Naive thymus-derived CD4-positive, alpha-beta T cell (primary cell): Measurements from ENCODE around the gene PITHD1. TPM values are rescaled to one million over a fixed set of nuclear protein-coding genes. Genes with fewer than 3 reads are reported as not detected.

Experiments
- ATAC-seq: fragments of 150-1000 bp; cut with Tn5 transposase; 2 replicates; pipeline ENCODE4 v1.10.0; 2021; ENCODE audit warnings: mild to moderate bottlenecking, moderate library complexity
- CTCF ChIA-PET: fragments of 350-600 bp; sonication (Branson Sonifier 250); formaldehyde crosslinking; loops from one replicate; lab custom pipeline; 2021; ENCODE audit warnings: antibody characterized with exemption; lab: Charles Lee
- POLR2A ChIA-PET: fragments of 350-600 bp; sonication (Branson Sonifier 250); formaldehyde crosslinking; loops from one replicate; lab custom pipeline; 2021; ENCODE audit warnings: antibody characterized with exemption, inconsistent platforms; lab: Charles Lee
- DNase-seq, 9 donors: peaks; one replicate each; pipeline versions ENCODE4 v3.0.0 to v3.0.0-alpha.2; 2020 to 2022; ENCODE audit warnings: mixed read lengths in 1 of 9
- H3K27ac ChIP-seq: one replicate; pipeline ENCODE4 v1.7.0; 2013; ENCODE audit warnings: mild to moderate bottlenecking, low read depth, low read length, moderate library complexity
- H3K27me3 ChIP-seq, 2 donors: one replicate each; pipeline ENCODE4 v1.7.0; 2013; ENCODE audit warnings: low read length in 2 of 2, mild to moderate bottlenecking in 2 of 2, moderate library complexity in 2 of 2; ENCODE audit not compliant: control insufficient read depth in 2 of 2, insufficient read depth in 2 of 2
- H3K36me3 ChIP-seq, 3 experiments: 1 replicate in 2 of 3; 2 replicates in 1 of 3; pipeline ENCODE4 v1.7.0; 2013; ENCODE audit warnings: low read length in 3 of 3, mild to moderate bottlenecking in 3 of 3, moderate library complexity in 1 of 3; ENCODE audit not compliant: insufficient read depth in 3 of 3, control insufficient read depth in 2 of 3
- H3K4me1 ChIP-seq, 2 donors: one replicate each; pipeline ENCODE4 v1.7.0; 2013; ENCODE audit warnings: low read length in 2 of 2, mild to moderate bottlenecking in 2 of 2, moderate library complexity in 1 of 2; ENCODE audit not compliant: control insufficient read depth in 2 of 2, insufficient read depth in 2 of 2
- H3K4me3 ChIP-seq: 2 replicates; pipeline ENCODE4 v1.7.0; 2013; ENCODE audit warnings: mild to moderate bottlenecking, low read length
- H3K9me3 ChIP-seq, 3 experiments: 1 replicate in 2 of 3; 2 replicates in 1 of 3; pipeline ENCODE4 v1.7.0; 2013; ENCODE audit warnings: low read length in 3 of 3; ENCODE audit not compliant: control insufficient read depth in 2 of 3
- H3K27ac Mint-ChIP-seq, 9 donors: one replicate each; pipeline ENCODE4 v1.8.0; 2020 to 2022; ENCODE audit warnings: mixed read lengths in 9 of 9, mild to moderate bottlenecking in 8 of 9, moderate library complexity in 5 of 9, inconsistent platforms in 2 of 9
- H3K27me3 Mint-ChIP-seq, 5 donors: one replicate each; pipeline ENCODE4 v1.8.0; 2021 to 2022; ENCODE audit warnings: mixed read lengths in 5 of 5, mild to moderate bottlenecking in 1 of 5
- H3K36me3 Mint-ChIP-seq, 5 donors: one replicate each; pipeline ENCODE4 v1.8.0; 2020 to 2022; ENCODE audit warnings: mixed read lengths in 5 of 5, mild to moderate bottlenecking in 3 of 5, inconsistent platforms in 1 of 5
- H3K4me1 Mint-ChIP-seq, 7 donors: one replicate each; pipeline ENCODE4 v1.8.0; 2020 to 2022; ENCODE audit warnings: mixed read lengths in 7 of 7, mild to moderate bottlenecking in 3 of 7, inconsistent platforms in 1 of 7
- H3K4me3 Mint-ChIP-seq, 10 donors: one replicate each; pipeline ENCODE4 v1.8.0; 2020 to 2022; ENCODE audit warnings: mild to moderate bottlenecking in 10 of 10, mixed read lengths in 10 of 10, moderate library complexity in 6 of 10, inconsistent platforms in 2 of 10
- H3K9me3 Mint-ChIP-seq, 11 donors: one replicate each; pipeline ENCODE4 v1.8.0; 2020 to 2022; ENCODE audit warnings: mixed read lengths in 11 of 11, mild to moderate bottlenecking in 4 of 11, inconsistent platforms in 1 of 11, moderate library complexity in 1 of 11
- intact Hi-C, 2 donors: fragments of 100-400 bp; cut with micrococcal nuclease; formaldehyde crosslinking; loops; one replicate each; pipeline ENCODE4 v1.15.1; 2023
- polyA plus RNA-seq, 2 donors: library from polyadenylated mRNA; unstranded; fragments of 300-500 nt; fragmentation: Illumina TruSeq; gene quantifications; one replicate each; pipeline ENCODE4 v1.2.3, GENCODE V29; 2021
- total RNA-seq, 6 experiments: library from RNA in 5 of 6; stranded (reverse) in 5 of 6; gene quantifications; 1 replicate in 5 of 6; 2 replicates in 1 of 6; pipeline ENCODE4 v1.2.3 and lab custom pipeline; 2021 to 2026

Gene PITHD1
- total and polyA plus RNA-seq, 7 experiments from 2014 or later, result 57.6 to 88.9 (median 81.8) TPM

GRCh38 chr1:23742670-23743286 is 35.4 kb upstream of the PITHD1 start:
- peak overlapping the region; percentile 87 for H3K4me3 ChIP-seq
- ATAC-seq (peak; percentile 35), DNase-seq (peak in 1 of 9 donors; percentile 4)
- H3K4me3 Mint-ChIP-seq, result peak overlapping the region; percentile 86 to 93 (median 90)
- intact Hi-C loops, result loop anchor here (1.0 to 10.0 kb wide), 7 partner anchors 36 to 374 kb away; partner anchors contain the start of genes GALE (in 2 of the 2), PITHD1 (in 2 of the 2), RPL11 (in 2 of the 2) and ID3 (in 1 of the 2)
- H3K27ac Mint-ChIP-seq, result peak overlapping the region; percentile 67 to 95 (median 91)
- POLR2A ChIA-PET, result interaction anchor here (0.7 to 4.5 kb wide), 10 partner anchors 8 to 192 kb away, joined by 3 to 30 read pairs (median 4); partner anchors contain the start of genes LYPLA2, PITHD1 and RPL11
- peaks cover 0 to 7% (median 0%) of the 10 kb centered on the region in 3 experiments for H3K36me3 ChIP-seq
- H3K36me3 Mint-ChIP-seq, result peaks cover 0 to 7% (median 0%) of the 10 kb centered on the region in 5 donors
- H3K27me3 ChIP-seq, result no peaks in the 10 kb centered on the region
- peaks cover 32 to 45% (median 44%) of the 10 kb centered on the region in 7 donors for H3K4me1 Mint-ChIP-seq
- H3K9me3 Mint-ChIP-seq, result no peaks in the 10 kb centered on the region
- peaks cover 22 to 36% of the 10 kb centered on the region in 2 donors for H3K4me1 ChIP-seq
- H3K9me3 ChIP-seq, result no peaks in the 10 kb centered on the region
- no peaks in the 10 kb centered on the region for H3K27me3 Mint-ChIP-seq
- CTCF ChIA-PET, result no interaction called here
- H3K27ac ChIP-seq, result peak overlapping the region; percentile 96

DNA sequence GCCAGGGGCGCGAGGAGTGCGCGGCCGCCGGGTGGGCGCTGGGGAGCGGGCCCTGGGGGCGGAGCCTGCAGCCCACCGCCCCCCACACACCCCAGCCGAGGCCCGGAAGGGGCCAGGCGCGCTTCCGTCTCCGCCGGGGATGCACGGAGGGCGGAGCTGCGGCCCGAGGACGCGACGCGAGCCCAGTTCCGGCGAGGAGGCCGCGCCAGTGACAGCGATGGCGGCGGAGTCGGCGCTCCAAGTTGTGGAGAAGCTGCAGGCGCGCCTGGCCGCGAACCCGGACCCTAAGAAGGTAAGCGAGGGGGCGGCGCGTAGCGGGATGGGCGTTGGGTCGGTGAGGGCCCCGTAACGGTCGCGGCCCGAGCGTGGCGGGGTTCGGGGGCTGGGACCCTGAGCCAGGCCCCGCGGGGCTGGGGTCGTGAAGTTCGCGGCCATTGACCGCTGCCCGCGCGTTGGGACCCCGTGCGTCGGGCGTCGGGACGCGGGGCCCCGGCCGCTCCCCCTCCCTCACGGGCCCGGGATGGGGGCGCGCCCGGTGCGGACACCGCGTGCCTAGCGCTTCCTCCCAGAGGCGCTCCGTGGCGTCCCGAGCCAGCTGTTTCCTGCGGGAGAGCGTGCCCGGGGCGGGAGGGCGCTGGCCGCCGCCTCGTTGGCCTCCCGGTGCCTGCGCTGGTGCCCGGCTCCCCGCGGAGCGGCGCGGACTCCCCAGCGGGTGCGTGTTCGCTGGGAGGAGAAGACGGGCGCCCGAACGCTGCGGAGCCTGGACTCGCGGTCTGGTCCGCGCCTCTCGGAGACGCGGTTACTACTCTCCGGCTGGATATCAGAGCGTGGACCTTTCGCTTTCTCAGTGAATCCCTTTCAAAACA is 34.7 kb upstream of the PITHD1 start, which contains the start of gene ELOA:
TSS of gene ELOA (plus strand) at position 185 of the 866 bp plus-strand sequence. CDS start at position 218, 33 bp downstream.
- POLR2A ChIA-PET, result interaction anchor here (0.7 to 4.5 kb wide), 18 partner anchors 8 to 403 kb away, joined by 3 to 30 read pairs (median 3); partner anchors contain the start of genes HNRNPR, LYPLA2, PITHD1 and RPL11
- intact Hi-C loops, result loop anchor here (1.0 to 10.0 kb wide), 8 partner anchors 35 to 375 kb away; partner anchors contain the start of genes GALE (in 2 of the 2), PITHD1 (in 2 of the 2), RPL11 (in 2 of the 2) and ID3 (in 1 of the 2)
- H3K4me1 Mint-ChIP-seq, result peaks cover 36 to 52% (median 50%) of the 10 kb centered on the region in 7 donors
- Histone ChIP-seq H3K9me3 (no peaks in the 10 kb centered on the region), H3K27ac (peak within 1 kb of the TSS; percentile 96), H3K4me3 (peak within 1 kb of the TSS; percentile 87), H3K27me3 (no peaks in the 10 kb centered on the region), H3K36me3 (peaks cover 0 to 7% (median 0%) of the 10 kb centered on the region in 3 experiments), H3K4me1 (peaks cover 22 to 39% of the 10 kb centered on the region in 2 donors)
- peak within 1 kb of the TSS; percentile 80 to 95 (median 91) for H3K27ac Mint-ChIP-seq
- peaks cover 0 to 7% (median 0%) of the 10 kb centered on the region in 5 donors for H3K36me3 Mint-ChIP-seq
- no peaks in the 10 kb centered on the region for H3K27me3 Mint-ChIP-seq
- CTCF ChIA-PET, result interaction anchor here (0.6 kb wide), 2 partner anchors 31 to 247 kb away, joined by 3 to 4 read pairs; no protein-coding TSS in a partner anchor
- DNase-seq (peak; percentile 68 to 84 (median 77)), ATAC-seq (peak; percentile 98)
- H3K4me3 Mint-ChIP-seq, result peak within 1 kb of the TSS; percentile 90 to 93 (median 92)
- H3K9me3 Mint-ChIP-seq, result no peaks in the 10 kb centered on the region

GRCh38 chr1:23745515-23745914 is 32.7 kb upstream of the PITHD1 start:
- intact Hi-C loops, result loop anchor here (2.0 to 10.0 kb wide), 2 partner anchors 191 kb away; partner anchors contain the start of gene ID3 (in 1 of the 2)
- ATAC-seq (no peak), DNase-seq (peak in 4 of 9 donors; percentile 5 to 30 (median 16))
- Mint-ChIP-seq H3K4me3 (peak overlapping the region; percentile 33 to 93 (median 90)), H3K9me3 (no peaks in the 10 kb centered on the region), H3K4me1 (peaks cover 41 to 62% (median 58%) of the 10 kb centered on the region in 7 donors), H3K27me3 (no peaks in the 10 kb centered on the region), H3K36me3 (peaks cover 0 to 9% (median 6%) of the 10 kb centered on the region in 5 donors), H3K27ac (peak overlapping the region in 8 of 9 donors; percentile 4 to 91 (median 68))
- H3K4me1 ChIP-seq, result peaks cover 22 to 39% of the 10 kb centered on the region in 2 donors
- H3K9me3 ChIP-seq, result no peaks in the 10 kb centered on the region
- H3K27ac ChIP-seq, result no peak overlapping the region
- H3K27me3 ChIP-seq, result no peaks in the 10 kb centered on the region
- ChIA-PET POLR2A (interaction anchor here (0.7 to 4.5 kb wide), 4 partner anchors 12 to 162 kb away, joined by 3 to 30 read pairs (median 3); partner anchors contain the start of gene RPL11), CTCF (interaction anchor here (0.9 to 1.1 kb wide), 2 partner anchors 25 to 35 kb away, joined by 3 read pairs; no protein-coding TSS in a partner anchor)
- H3K36me3 ChIP-seq, result peaks cover 0 to 19% (median 7%) of the 10 kb centered on the region in 3 experiments
- H3K4me3 ChIP-seq, result no peak overlapping the region

DNA sequence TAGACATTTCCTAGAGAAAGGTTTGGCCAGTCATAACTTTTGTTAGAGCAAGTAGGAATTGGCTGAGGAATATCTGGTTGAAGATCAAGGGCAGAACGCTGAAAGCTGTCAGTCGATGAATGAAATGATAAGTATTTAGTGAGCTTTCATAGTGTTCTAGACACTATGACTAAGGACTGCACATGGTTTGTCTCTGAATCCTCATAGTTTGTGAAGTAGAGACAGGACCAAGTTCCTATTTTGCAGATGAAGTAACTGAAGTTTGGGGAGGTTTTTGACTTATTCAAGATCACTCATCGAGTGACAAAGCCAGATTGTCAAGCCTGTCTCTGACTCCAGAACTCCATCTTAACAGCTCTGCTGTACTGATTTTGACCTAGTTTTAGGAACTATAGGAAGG is 30.2 kb upstream of the PITHD1 start:
- DNase-seq (no peak), ATAC-seq (no peak)
- H3K27me3 ChIP-seq, result no peaks in the 10 kb centered on the region
- peak overlapping the region in 3 of 9 donors; percentile 2 to 67 (median 19) for H3K27ac Mint-ChIP-seq
- peaks cover 39 to 57% (median 51%) of the 10 kb centered on the region in 7 donors for H3K4me1 Mint-ChIP-seq
- no peaks in the 10 kb centered on the region for H3K9me3 ChIP-seq
- peaks cover 10 to 44% (median 32%) of the 10 kb centered on the region in 3 experiments for H3K36me3 ChIP-seq
- ChIA-PET CTCF (no interaction called here), POLR2A (interaction anchor here (0.6 kb wide), 1 partner anchor 48 kb away, joined by 6 read pairs; no protein-coding TSS in a partner anchor)
- H3K4me1 ChIP-seq, result peaks cover 15 to 34% of the 10 kb centered on the region in 2 donors
- peak overlapping the region; percentile 15 for H3K27ac ChIP-seq
- intact Hi-C loops, result loop anchor here in 1 of 2 donors (10.0 kb wide), 1 partner anchor 193 kb away; the partner anchor contains the start of gene ID3
- H3K4me3 Mint-ChIP-seq, result peak overlapping the region in 1 of 10 donors; percentile 30
- H3K9me3 Mint-ChIP-seq, result no peaks in the 10 kb centered on the region
- no peaks in the 10 kb centered on the region for H3K27me3 Mint-ChIP-seq
- H3K36me3 Mint-ChIP-seq, result peaks cover 6 to 21% (median 12%) of the 10 kb centered on the region in 5 donors
- no peak overlapping the region for H3K4me3 ChIP-seq

DNA sequence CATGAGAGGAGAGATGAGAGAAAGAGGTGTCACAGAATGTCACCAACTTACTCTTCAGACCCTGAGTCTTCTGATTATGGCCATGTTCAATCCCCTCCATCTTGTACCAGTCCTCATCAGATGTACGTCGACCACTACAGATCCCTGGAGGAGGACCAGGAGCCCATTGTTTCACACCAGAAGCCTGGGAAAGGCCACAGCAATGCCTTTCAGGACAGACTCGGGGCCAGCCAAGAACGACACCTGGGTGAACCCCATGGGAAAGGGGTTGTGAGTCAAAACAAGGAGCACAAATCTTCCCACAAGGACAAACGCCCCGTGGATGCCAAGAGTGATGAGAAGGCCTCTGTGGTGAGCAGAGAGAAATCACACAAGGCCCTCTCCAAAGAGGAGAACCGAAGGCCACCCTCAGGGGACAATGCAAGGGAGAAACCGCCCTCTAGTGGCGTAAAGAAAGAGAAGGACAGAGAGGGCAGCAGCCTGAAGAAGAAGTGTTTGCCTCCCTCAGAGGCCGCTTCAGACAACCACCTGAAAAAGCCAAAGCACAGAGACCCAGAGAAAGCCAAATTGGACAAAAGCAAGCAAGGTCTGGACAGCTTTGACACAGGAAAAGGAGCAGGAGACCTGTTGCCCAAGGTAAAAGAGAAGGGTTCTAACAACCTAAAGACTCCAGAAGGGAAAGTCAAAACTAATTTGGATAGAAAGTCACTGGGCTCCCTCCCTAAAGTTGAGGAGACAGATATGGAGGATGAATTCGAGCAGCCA is 27.0 kb upstream of the PITHD1 start:
- intact Hi-C loops, result no loop called here

More for the DNA sequence above, 27.0 kb upstream of the PITHD1 start:
- ChIA-PET CTCF (interaction anchor here (0.6 kb wide), 1 partner anchor 310 kb away, joined by 3 read pairs; no protein-coding TSS in a partner anchor), POLR2A (no interaction called here)
- no peak overlapping the region for H3K4me3 ChIP-seq
- peak; percentile 65 for ATAC-seq
- H3K4me1 Mint-ChIP-seq, result peaks cover 27 to 39% (median 33%) of the 10 kb centered on the region in 7 donors
- no peaks in the 10 kb centered on the region for H3K27me3 Mint-ChIP-seq
- H3K36me3 Mint-ChIP-seq, result peaks cover 13 to 40% (median 20%) of the 10 kb centered on the region in 5 donors
- no peaks in the 10 kb centered on the region for H3K9me3 ChIP-seq
- H3K27me3 ChIP-seq, result no peaks in the 10 kb centered on the region
- no peak overlapping the region for H3K4me3 Mint-ChIP-seq
- peaks cover 36 to 73% (median 64%) of the 10 kb centered on the region in 3 experiments for H3K36me3 ChIP-seq
- H3K9me3 Mint-ChIP-seq, result no peaks in the 10 kb centered on the region
- H3K27ac Mint-ChIP-seq, result peak overlapping the region in 6 of 9 donors; percentile 53 to 89 (median 72)
- peaks cover 0 to 17% of the 10 kb centered on the region in 2 donors for H3K4me1 ChIP-seq
- DNase-seq, result peak in 6 of 9 donors; percentile 15 to 42 (median 27)
- no peak overlapping the region for H3K27ac ChIP-seq
